Lower leg skin (tissue), 3 donors: ENCODE data around the gene RIMS1.

Experiments
- POLR2A ChIP-seq, 2 donors: fragments of 450-650 bp; IDR thresholded peaks; one replicate each; pipeline ENCODE4 v1.6.1; 2016 to 2017; ENCODE audit warnings: antibody characterized with exemption in 2 of 2, mild to moderate bottlenecking in 1 of 2, moderate library complexity in 1 of 2
- TF ChIP-seq, protein P1 (sequence below), 3 donors: fragments of 450-650 bp; IDR thresholded peaks; one replicate each; pipeline ENCODE4 v1.5.1; 2016; ENCODE audit warnings: antibody characterized with exemption in 3 of 3, mild to moderate bottlenecking in 3 of 3, moderate library complexity in 2 of 3

DNA sequence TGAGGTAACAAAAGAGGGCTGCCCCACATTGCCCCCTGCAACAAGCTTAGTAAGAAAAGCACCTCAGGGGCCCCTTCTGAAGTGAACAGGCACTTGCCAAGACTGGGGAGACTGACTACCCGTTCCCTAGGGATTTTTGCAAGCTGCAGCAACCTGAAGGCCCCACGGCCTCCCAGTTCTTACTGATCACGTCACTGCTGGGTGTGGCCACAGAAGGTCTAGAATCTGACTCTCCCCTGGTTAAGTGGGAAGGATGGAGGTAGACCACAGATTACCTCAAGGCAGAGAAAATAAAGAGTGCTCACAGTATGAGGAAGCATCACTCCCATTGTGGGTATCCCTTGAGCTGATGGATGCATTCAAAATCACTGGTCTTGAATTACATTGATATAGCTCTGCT is 534.1 kb downstream of the RIMS1 start:
- TF ChIP-seq, protein P1, sequence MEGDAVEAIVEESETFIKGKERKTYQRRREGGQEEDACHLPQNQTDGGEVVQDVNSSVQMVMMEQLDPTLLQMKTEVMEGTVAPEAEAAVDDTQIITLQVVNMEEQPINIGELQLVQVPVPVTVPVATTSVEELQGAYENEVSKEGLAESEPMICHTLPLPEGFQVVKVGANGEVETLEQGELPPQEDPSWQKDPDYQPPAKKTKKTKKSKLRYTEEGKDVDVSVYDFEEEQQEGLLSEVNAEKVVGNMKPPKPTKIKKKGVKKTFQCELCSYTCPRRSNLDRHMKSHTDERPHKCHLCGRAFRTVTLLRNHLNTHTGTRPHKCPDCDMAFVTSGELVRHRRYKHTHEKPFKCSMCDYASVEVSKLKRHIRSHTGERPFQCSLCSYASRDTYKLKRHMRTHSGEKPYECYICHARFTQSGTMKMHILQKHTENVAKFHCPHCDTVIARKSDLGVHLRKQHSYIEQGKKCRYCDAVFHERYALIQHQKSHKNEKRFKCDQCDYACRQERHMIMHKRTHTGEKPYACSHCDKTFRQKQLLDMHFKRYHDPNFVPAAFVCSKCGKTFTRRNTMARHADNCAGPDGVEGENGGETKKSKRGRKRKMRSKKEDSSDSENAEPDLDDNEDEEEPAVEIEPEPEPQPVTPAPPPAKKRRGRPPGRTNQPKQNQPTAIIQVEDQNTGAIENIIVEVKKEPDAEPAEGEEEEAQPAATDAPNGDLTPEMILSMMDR (IDR thresholded peaks at IDR 0.05): no peak
- TF ChIP-seq POLR2A (IDR thresholded peaks at IDR 0.05): no peak
